Tibial nerve (tissue), 4 donors: ENCODE data around the gene C1QTNF7. TPM values are rescaled to one million over a fixed set of nuclear protein-coding genes. Genes with fewer than 3 reads are reported as not detected.

Source experiments
- DNase-seq, 2 donors: peaks; one replicate each; pipeline ENCODE4 v3.0.0-alpha.2; 2019; ENCODE audit warnings: low spot score in 2 of 2
- H3K27ac ChIP-seq, 4 donors: fragments of 200-600 bp; sonication (generic) in 3 of 4; one replicate each; pipeline ENCODE4 v1.5.1; 2017 to 2019; ENCODE audit warnings: mild to moderate bottlenecking in 1 of 4
- H3K27me3 ChIP-seq, 2 donors: fragments of 200-600 bp; sonication (generic) in 1 of 2; one replicate each; pipeline versions ENCODE4 v1.5.1 to v1.6.0; 2017 to 2019
- H3K36me3 ChIP-seq, 3 donors: fragments of 200-600 bp; sonication (generic); one replicate each; pipeline ENCODE4 v1.5.1; 2018 to 2019
- H3K4me1 ChIP-seq, 4 donors: fragments of 200-600 bp; sonication (generic) in 3 of 4; one replicate each; pipeline ENCODE4 v1.5.1; 2017 to 2019
- H3K4me3 ChIP-seq, 4 donors: fragments of 200-600 bp; sonication (generic) in 3 of 4; one replicate each; pipeline ENCODE4 v1.5.1; 2017 to 2019; ENCODE audit warnings: mild to moderate bottlenecking in 1 of 4, moderate library complexity in 1 of 4
- H3K9me3 ChIP-seq, 4 donors: fragments of 200-600 bp; sonication (generic) in 3 of 4; one replicate each; pipeline ENCODE4 v1.5.1; 2017 to 2019
- CTCF ChIP-seq, 5 experiments: fragments of 200-600 bp in 3 of 5; fragments of 450-650 bp in 2 of 5; sonication (generic) in 3 of 5; IDR thresholded peaks; one replicate each; pipeline ENCODE4 v1.5.1; 2016 to 2019; ENCODE audit warnings: antibody characterized with exemption in 5 of 5, mild to moderate bottlenecking in 3 of 5, moderate library complexity in 2 of 5
- EP300 ChIP-seq, 2 donors: sonication (generic); formaldehyde crosslinking; IDR thresholded peaks; one replicate each; pipeline ENCODE4 v1.6.1; 2017; ENCODE audit warnings: antibody characterized with exemption in 2 of 2, mild to moderate bottlenecking in 1 of 2
- POLR2A ChIP-seq, 2 donors: fragments of 450-650 bp; IDR thresholded peaks; one replicate each; pipeline ENCODE4 v1.6.1; 2017; ENCODE audit warnings: antibody characterized with exemption in 2 of 2, mild to moderate bottlenecking in 2 of 2, moderate library complexity in 2 of 2
- WGBS, 2 donors: methylation state at CpG; one replicate each; pipeline ENCODE4 v1.1.5; 2018; 5-methylcytosine and 5-hydroxymethylcytosine counted together
- small RNA-seq: library from RNA; depleted of rRNA; stranded (forward); fragments of <200 nt; gene quantifications from one replicate; pipeline ENCODE3, GENCODE V24; 2016
- total RNA-seq, 4 donors: library from RNA; depleted of rRNA; stranded (reverse); fragments of >200 nt; gene quantifications; one replicate each; pipeline ENCODE4 v1.1.0, GENCODE V29; 2016

C1QTNF7 gene
- total RNA-seq, 4 donors from 2014 or later, result 5.7 to 11.0 (median 8.2) TPM

- peaks cover 0 to 28% (median 0%) of the 10 kb centered on the region in 3 donors for H3K36me3 ChIP-seq
- no peaks in the 10 kb centered on the region for H3K27me3 ChIP-seq
- peak overlapping the region in 2 of 4 donors; percentile 60 to 81 for H3K27ac ChIP-seq
- H3K4me1 ChIP-seq, result peaks cover 0 to 15% (median 0%) of the 10 kb centered on the region in 4 donors
- no peak overlapping the region for H3K4me3 ChIP-seq
- WGBS, 2 donors, result 65 to 67% methylated on average over 2 of the region's 2 CpGs
- peaks cover 0 to 34% (median 9%) of the 10 kb centered on the region in 4 donors for H3K9me3 ChIP-seq
- TF ChIP-seq CTCF (IDR thresholded peaks at IDR 0.05) (no peak), POLR2A (IDR thresholded peaks at IDR 0.05) (no peak), EP300 (IDR thresholded peaks at IDR 0.05) (no peak)
- DNase-seq, result no peak
These were observed 61.7 kb downstream of the C1QTNF7 start for GRCh38 chr4:15489551-15489950.

- Histone ChIP-seq H3K36me3 (peaks cover 0 to 9% (median 0%) of the 10 kb centered on the region in 3 donors), H3K4me1 (peaks cover 0 to 22% (median 0%) of the 10 kb centered on the region in 4 donors), H3K27me3 (no peaks in the 10 kb centered on the region), H3K9me3 (peaks cover 0 to 11% (median 4%) of the 10 kb centered on the region in 4 donors), H3K27ac (no peak overlapping the region), H3K4me3 (no peak overlapping the region)
- no peak for TF ChIP-seq POLR2A (IDR thresholded peaks at IDR 0.05)
- no peak for TF ChIP-seq CTCF (IDR thresholded peaks at IDR 0.05)
- no peak for TF ChIP-seq EP300 (IDR thresholded peaks at IDR 0.05)
- DNase-seq, result no peak
These were observed 65.6 kb downstream of the C1QTNF7 start for GRCh38 chr4:15493411-15493810.

- 45 to 46% methylated on average over 1 of the region's 1 CpG for WGBS, 2 donors
- DNase-seq, result no peak
These were observed 67.8 kb downstream of the C1QTNF7 start for GRCh38 chr4:15495621-15496020.

More at GRCh38 chr4:15495621-15496020, 67.8 kb downstream of the C1QTNF7 start:
- no peak overlapping the region for H3K27ac ChIP-seq
- no peaks in the 10 kb centered on the region for H3K27me3 ChIP-seq
- H3K4me3 ChIP-seq, result no peak overlapping the region
- H3K9me3 ChIP-seq, result peaks cover 0 to 8% (median 2%) of the 10 kb centered on the region in 4 donors
- peaks cover 0 to 11% (median 0%) of the 10 kb centered on the region in 4 donors for H3K4me1 ChIP-seq
- H3K36me3 ChIP-seq, result peaks cover 0 to 4% (median 0%) of the 10 kb centered on the region in 3 donors
- TF ChIP-seq POLR2A (IDR thresholded peaks at IDR 0.05) (no peak), EP300 (IDR thresholded peaks at IDR 0.05) (no peak), CTCF (IDR thresholded peaks at IDR 0.05) (no peak)

Small RNA genes within 50 kb of the gene (small RNA-seq; reads per million reads assigned to genes)
- not detected for gene AC007016.1

Other genes starting within 250 kb of the C1QTNF7 start
- 10 to 100 TPM; 29.5 to 47.9 (median 38.4) TPM for gene CC2D2A, start 41.8 kb downstream of the C1QTNF7 start, total RNA-seq
- 100 to 1,000 TPM; 100 to 150 (median 134) TPM for gene FBXL5, start 227.3 kb downstream of the C1QTNF7 start, total RNA-seq